MCF 10A (cell line): ENCODE measurements around the gene EGFL7. TPM values are rescaled to one million over a fixed set of nuclear protein-coding genes. Genes with fewer than 3 reads are reported as not detected.

Source experiments
- BruUV-seq: library from RNA; stranded (reverse); fragments of 400-500 nt; replicated peaks from 2 replicates; lab custom pipeline; 2021; lab: Mats Ljungman, UMichigan
- CTCF ChIA-PET: fragments of 300-600 bp; sonication (Branson Sonifier 250); formaldehyde crosslinking; extraction: SDS; loops from one replicate; lab custom pipeline; 2021; ENCODE audit warnings: antibody characterized with exemption, inconsistent platforms; lab: Yijun Ruan, JAX
- POLR2A ChIA-PET: fragments of 300-600, 350-650 bp; sonication (Branson Sonifier 250); formaldehyde crosslinking; extraction: SDS; loops from one replicate; lab custom pipeline; 2020; ENCODE audit warnings: antibody characterized with exemption, inconsistent platforms; lab: Yijun Ruan, JAX
- DNase-seq: peaks from one replicate; pipeline ENCODE4 v3.0.0-alpha.2; 2018; ENCODE audit not compliant: unreplicated experiment
- H3K27ac Mint-ChIP-seq: one replicate; pipeline ENCODE4 v1.8.0; 2022; ENCODE audit warnings: mild to moderate bottlenecking, low read depth, mixed read lengths; ENCODE audit not compliant: unreplicated experiment
- H3K27me3 Mint-ChIP-seq: one replicate; pipeline ENCODE4 v1.8.0; 2022; ENCODE audit warnings: mixed read lengths; ENCODE audit not compliant: insufficient read depth, unreplicated experiment
- H3K36me3 Mint-ChIP-seq: one replicate; pipeline ENCODE4 v1.8.0; 2022; ENCODE audit warnings: mild to moderate bottlenecking, moderate library complexity, mixed read lengths; ENCODE audit not compliant: insufficient read depth, unreplicated experiment
- H3K4me1 Mint-ChIP-seq: one replicate; pipeline ENCODE4 v1.8.0; 2022; ENCODE audit warnings: mixed read lengths; ENCODE audit not compliant: insufficient read depth, unreplicated experiment
- H3K4me3 Mint-ChIP-seq: one replicate; pipeline ENCODE4 v1.8.0; 2022; ENCODE audit warnings: mild to moderate bottlenecking, moderate library complexity, mixed read lengths; ENCODE audit not compliant: unreplicated experiment
- H3K9me3 Mint-ChIP-seq: one replicate; pipeline ENCODE4 v1.8.0; 2022; ENCODE audit warnings: mixed read lengths; ENCODE audit not compliant: unreplicated experiment
- CTCF ChIP-seq: fragments of 200-600 bp; IDR thresholded peaks from one replicate; pipeline ENCODE4 v1.8.0; 2022; ENCODE audit warnings: antibody characterized with exemption, mild to moderate bottlenecking; ENCODE audit not compliant: unreplicated experiment
- intact Hi-C: fragments of 100-400 bp; cut with micrococcal nuclease; formaldehyde crosslinking; loops from 2 replicates; pipeline ENCODE4 v1.14.1; 2022
- total RNA-seq: library from RNA; stranded (reverse); gene quantifications from 2 replicates; pipeline ENCODE4 v1.2.3, GENCODE V29; 2022

EGFL7 gene
- total RNA-seq, 1 experiment from 2014 or later: 3.9 TPM

- H3K36me3 Mint-ChIP-seq: no peaks in the 10 kb centered on the region
- ChIA-PET CTCF (interaction anchor here (0.6 to 1.1 kb wide), 4 partner anchors 10 to 805 kb away, joined by 3 to 4 read pairs (median 3); partner anchors contain the start of gene EXD3), POLR2A (no interaction called here)
- no peaks in the 10 kb centered on the region for H3K27me3 Mint-ChIP-seq
- intact Hi-C loops: no loop called here
- H3K4me3 Mint-ChIP-seq: no peak overlapping the region
- no peak for DNase-seq
- no TSS peak for BruUV-seq
- H3K27ac Mint-ChIP-seq: no peak overlapping the region
- peaks cover 6% of the 10 kb centered on the region for H3K4me1 Mint-ChIP-seq
- TF ChIP-seq CTCF: no peak
- no peaks in the 10 kb centered on the region for H3K9me3 Mint-ChIP-seq
Observed at GRCh38 chr9:136617746-136618579, 44.8 kb upstream of the EGFL7 start.

DNA sequence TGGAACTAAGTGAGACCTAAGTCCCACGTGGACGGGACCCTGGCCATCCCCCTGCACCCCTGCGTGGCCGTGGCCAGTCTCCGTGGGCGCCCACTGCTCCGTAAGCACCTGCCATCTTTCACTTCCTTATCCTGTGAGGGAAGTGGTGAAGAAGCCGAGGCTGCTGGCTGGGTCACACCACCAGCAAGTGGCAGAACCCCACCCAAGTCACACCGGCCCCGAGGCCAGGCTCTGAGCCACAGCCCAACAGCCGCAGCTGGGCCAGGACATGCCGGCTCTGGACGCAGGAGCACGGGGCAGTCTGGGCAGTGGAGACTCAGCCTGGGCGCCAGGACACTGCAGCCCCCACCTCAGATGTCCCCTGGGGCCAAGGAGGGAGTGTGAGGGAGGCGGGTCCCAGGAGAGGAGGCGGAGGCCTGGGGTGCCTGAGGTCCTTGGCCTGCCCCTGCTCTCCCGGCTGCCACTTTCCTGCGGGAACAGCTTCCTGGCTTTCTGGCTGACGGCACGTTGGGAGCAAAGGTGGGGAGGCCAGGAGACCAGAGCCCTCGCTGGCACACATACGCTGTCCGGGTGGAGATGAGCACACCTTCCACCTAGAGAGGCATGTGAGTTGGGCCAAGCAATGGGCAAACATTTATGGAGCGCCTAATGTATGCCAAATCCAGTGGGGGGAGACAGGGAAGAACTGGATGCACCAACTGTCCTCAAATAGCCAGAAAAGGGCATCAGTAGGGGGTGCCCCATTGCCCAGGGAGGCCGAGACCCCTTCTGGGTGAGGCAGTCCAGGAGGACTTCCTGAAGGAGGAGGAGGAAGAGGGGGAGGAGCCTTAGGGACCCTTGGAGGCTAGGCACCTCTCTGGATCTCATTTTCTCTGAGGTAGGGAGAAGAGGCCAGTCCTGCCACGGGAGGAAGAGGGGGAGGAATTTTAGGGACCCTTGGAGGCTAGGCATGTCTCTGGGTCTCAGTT lies 43.9 kb upstream of the EGFL7 start:
- Mint-ChIP-seq H3K9me3 (no peaks in the 10 kb centered on the region), H3K27me3 (no peaks in the 10 kb centered on the region), H3K4me1 (peaks cover 11% of the 10 kb centered on the region), H3K27ac (peak overlapping the region; percentile 31), H3K4me3 (no peak overlapping the region), H3K36me3 (no peaks in the 10 kb centered on the region)
- CTCF ChIA-PET: interaction anchor here (0.6 to 1.0 kb wide), 3 partner anchors 108 to 804 kb away, joined by 3 to 4 read pairs (median 3); partner anchors contain the start of gene EXD3
- POLR2A ChIA-PET: interaction anchor here (0.7 to 1.1 kb wide), 2 partner anchors 11 to 13 kb away, joined by 3 to 6 read pairs; no protein-coding TSS in a partner anchor
- intact Hi-C loops: no loop called here
- no peak for DNase-seq
- no TSS peak for BruUV-seq
- no peak for TF ChIP-seq CTCF

- Mint-ChIP-seq H3K4me3 (no peak overlapping the region), H3K4me1 (peaks cover 11% of the 10 kb centered on the region), H3K27ac (peak overlapping the region; percentile 31), H3K9me3 (no peaks in the 10 kb centered on the region), H3K36me3 (no peaks in the 10 kb centered on the region), H3K27me3 (no peaks in the 10 kb centered on the region)
- ChIA-PET CTCF (interaction anchor here (0.9 to 1.0 kb wide), 2 partner anchors 107 to 135 kb away, joined by 3 to 4 read pairs; no protein-coding TSS in a partner anchor), POLR2A (interaction anchor here (0.7 to 1.1 kb wide), 2 partner anchors 12 to 14 kb away, joined by 3 to 6 read pairs; no protein-coding TSS in a partner anchor)
- no TSS peak for BruUV-seq
- DNase-seq: no peak
- TF ChIP-seq CTCF: no peak
- intact Hi-C loops: no loop called here
Observed at GRCh38 chr9:136619742-136620440, 42.8 kb upstream of the EGFL7 start.
